GM21619 (cell line): ENCODE results near the gene AK4.

Experiments
- ATAC-seq: cut with Tn5 transposase; IDR thresholded peaks from one replicate; pipeline ENCODE4 v1.9.1; 2021; ENCODE audit not compliant: unreplicated experiment

The AK4 gene

GRCh38 chr1:65243491-65243890 lies 95.5 kb downstream of the AK4 start:
- ATAC-seq: no peak

GRCh38 chr1:65245295-65245694 lies 97.3 kb downstream of the AK4 start:
- no peak for ATAC-seq

GRCh38 chr1:65247419-65248359 lies 99.7 kb downstream of the AK4 start:
- no peak for ATAC-seq

- ATAC-seq: no peak
These were observed 102.8 kb downstream of the AK4 start for GRCh38 chr1:65250826-65251225.

GRCh38 chr1:65253800-65254319 lies 105.9 kb downstream of the AK4 start:
- peak; percentile 26 for ATAC-seq

- ATAC-seq: peak; percentile 97
These were observed 106.5 kb downstream of the AK4 start for GRCh38 chr1:65254320-65255034.

DNA sequence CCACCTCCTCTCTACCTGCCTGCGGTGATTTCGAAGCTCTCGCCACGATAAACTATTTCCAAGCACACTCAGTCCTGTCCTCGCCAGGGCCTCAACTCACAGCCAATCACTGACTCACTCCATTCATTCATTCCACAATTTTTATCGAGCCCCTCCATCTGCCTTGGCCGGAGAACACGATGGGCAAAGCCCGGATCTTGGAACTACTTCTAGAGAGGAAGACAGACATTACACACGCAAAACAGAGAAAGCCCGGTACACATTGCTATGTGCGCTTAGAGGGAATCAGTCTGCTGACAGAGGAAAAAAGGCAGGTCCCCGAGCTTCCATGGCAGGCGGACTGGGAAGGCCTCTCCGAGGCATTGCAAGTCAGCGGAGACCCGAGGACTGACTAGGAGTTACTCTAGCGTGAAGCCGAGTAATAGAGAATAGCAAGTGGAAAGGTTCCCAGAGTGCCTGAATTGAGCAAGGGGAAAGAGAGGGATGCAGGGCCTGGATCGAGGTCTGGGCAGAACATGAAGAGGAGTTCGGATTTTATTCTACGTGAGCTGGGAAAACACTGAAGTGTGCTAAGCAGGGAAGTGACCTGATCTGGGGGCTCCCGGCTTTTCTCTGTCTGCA lies 107.1 kb downstream of the AK4 start:
- ATAC-seq: no peak

DNA sequence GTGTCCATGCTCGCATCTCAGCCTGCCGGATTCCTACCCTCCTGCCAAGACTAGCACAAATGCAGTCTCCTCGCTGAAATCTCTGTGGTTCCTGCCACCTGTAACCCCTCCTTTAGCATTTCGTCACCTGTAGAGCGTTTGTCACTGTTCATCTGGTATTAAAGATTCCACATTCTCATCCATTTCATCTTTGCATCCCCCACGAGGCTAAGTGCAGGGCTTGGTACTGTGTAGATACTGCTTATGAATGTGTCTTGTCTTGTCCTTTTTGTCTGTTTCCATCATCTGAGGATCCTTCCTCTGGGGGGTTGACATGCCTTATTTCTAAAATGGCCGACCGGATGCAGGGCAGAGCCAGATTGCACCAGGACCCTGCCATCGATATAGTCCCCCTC lies 107.7 kb downstream of the AK4 start:
- no peak for ATAC-seq

GRCh38 chr1:65256860-65257708 lies 109.1 kb downstream of the AK4 start:
- ATAC-seq: no peak

GRCh38 chr1:65258106-65258505 lies 110.1 kb downstream of the AK4 start:
- no peak for ATAC-seq

GRCh38 chr1:65259816-65260215 lies 111.8 kb downstream of the AK4 start:
- ATAC-seq: no peak

GRCh38 chr1:65260851-65261473 lies 113.0 kb downstream of the AK4 start:
- ATAC-seq: peak; percentile 43

- ATAC-seq: no peak
These were observed 115.3 kb downstream of the AK4 start for GRCh38 chr1:65263286-65263685.

- no peak for ATAC-seq
These were observed 116.4 kb downstream of the AK4 start for GRCh38 chr1:65264197-65264929.

DNA sequence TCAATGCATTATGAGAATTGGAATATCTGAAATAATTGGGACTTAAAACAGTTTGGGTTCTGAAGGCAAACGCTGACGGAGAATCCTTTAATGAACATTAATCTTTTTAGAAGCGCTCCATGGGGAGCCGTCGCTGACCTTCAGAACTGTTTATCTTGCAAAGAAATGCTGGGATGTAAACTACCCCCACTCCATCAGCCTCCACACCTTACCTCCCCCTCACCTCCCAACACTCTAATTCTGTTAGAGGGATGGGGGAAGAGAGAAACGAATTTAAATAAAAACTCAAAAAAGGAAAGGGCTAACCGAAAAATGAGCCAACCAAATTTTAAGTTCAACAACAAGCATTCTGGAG lies 117.3 kb downstream of the AK4 start:
- no peak for ATAC-seq

GRCh38 chr1:65265651-65266351 lies 117.8 kb downstream of the AK4 start:
- ATAC-seq: peak; percentile 54

- no peak for ATAC-seq
These were observed 118.5 kb downstream of the AK4 start for GRCh38 chr1:65266476-65266875.

GRCh38 chr1:65267271-65267670 lies 119.3 kb downstream of the AK4 start:
- ATAC-seq: no peak

DNA sequence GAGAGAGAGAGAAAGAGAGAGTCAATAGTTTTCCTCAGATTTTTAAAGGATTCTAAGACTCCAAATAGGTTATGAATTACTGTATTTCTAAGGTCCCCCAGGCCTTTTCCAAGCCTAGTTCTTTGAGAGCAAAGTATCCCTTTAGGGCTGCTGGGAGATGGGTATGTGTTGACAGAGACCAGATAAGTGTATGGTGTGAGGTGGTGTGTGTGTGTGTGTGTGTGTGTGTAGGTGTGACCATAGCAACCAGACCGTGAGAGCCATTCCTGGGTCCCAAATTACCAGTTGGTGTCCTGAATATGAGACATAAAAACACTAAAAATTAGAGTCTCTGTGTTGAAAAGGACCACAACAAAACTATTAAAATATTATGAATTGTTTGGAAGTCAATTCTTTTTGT lies 119.7 kb downstream of the AK4 start:
- ATAC-seq: no peak
